GM21786 (cell line): ENCODE measurements around the gene MTMR12.
A peak's percentile ranks its signal among the peaks of the same experiment; 100 is the strongest.
"Not testable (repeated sequence)": the region's sequence is repeated elsewhere in the genome, so short reads cannot be mapped to it uniquely, and the experiment has no call there.

ENCODE experiments used
- ATAC-seq: cut with Tn5 transposase; IDR thresholded peaks from one replicate; pipeline ENCODE4 v1.9.1; 2021; ENCODE audit not compliant: unreplicated experiment

The MTMR12 gene

DNA sequence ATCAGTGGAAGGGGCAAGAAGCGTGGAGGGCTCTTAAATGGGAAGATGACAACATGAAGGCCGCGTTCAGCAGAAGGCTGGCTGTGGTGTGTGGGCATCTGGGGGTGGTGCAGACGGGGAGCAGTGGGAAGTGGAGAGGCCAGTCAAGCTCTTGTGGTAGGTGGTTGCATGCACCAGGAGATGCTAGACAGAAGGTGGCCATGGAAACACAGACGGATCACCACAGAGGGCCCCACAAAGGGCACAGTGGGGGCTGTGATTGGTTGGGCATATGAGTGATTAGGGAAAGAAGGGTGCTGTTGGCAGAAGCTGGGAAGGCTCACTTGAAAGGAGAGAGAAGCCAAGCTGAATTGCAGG, 14.7 kb downstream of the MTMR12 start:
- ATAC-seq, result no peak

DNA sequence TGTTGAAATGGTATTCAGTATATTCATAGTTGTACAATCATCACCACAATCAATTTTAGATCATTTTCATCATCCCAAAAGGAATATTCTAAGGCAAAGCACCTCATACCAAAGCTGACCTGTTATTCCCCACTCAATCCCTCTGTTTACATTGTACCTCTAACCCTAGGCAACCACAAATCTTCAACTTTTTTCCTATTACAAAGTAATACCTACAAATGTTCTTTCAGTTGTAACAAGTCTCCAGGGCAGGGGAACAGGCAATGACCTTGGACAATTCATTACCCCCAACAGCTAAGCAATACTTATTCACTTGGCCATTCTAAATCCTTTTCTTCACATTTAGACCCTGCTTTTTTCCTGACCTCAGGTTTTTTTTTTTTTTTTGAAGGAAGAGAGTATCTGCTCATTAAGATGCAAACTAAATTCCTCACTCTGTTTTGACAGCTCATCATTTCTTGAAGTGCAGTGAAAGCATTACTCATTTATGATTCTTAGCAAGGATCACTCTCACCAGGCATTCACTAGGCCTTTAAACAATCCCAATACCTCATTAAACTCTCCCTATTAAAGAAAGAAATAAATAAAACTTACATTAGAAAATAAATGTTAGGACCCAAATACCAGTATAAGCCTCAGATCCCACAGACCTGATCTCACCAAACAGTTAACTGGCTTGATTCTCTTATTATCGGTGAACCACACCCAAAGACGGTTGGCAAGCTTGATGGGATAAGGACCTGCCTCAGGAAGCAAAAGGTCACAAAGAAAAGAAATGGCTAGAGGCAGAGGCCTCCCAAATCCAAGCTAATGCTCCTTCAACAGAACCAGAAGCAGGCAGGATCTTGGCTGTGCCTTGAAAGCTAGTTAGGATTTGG, 15.3 kb downstream of the MTMR12 start:
- no peak for ATAC-seq

DNA sequence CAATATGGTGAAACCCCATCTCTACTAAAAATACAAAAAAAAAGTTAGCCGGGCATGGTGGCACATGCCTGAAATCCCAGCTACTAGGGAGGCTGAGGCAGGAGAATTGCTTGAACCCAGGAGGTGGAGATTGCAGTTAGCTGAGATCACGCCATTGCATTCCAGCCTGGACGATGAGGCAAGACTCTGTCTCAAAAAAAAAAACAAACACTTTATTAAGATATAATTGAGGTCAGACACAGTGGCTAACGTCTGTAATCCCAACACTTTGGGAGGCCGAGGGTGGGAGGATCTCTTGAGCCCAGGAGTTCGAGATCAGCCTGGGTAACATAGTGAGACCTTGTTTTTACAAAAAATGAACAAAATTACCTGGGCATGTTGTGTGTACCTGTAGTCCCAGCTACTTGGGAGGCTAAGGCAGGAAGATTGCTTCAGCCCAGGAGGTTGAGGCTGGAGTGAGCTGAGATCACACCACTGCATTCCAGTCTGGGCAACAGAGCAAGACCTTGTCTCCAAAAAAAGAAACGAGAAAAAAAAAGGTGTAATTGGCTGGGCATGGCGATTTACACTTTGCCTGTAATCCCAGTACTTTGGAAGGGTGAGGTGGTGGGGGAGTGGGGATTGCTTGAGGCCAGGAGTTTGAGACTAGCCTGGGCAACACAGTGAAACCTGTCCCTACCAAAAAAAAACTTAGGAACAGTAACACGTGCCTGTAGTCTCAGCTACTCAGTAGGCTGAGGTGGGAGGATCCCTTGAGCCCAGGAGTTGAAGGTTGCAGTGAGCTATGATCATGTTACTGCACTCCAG, 16.6 kb downstream of the MTMR12 start:
- ATAC-seq, result not testable (repeated sequence)

DNA sequence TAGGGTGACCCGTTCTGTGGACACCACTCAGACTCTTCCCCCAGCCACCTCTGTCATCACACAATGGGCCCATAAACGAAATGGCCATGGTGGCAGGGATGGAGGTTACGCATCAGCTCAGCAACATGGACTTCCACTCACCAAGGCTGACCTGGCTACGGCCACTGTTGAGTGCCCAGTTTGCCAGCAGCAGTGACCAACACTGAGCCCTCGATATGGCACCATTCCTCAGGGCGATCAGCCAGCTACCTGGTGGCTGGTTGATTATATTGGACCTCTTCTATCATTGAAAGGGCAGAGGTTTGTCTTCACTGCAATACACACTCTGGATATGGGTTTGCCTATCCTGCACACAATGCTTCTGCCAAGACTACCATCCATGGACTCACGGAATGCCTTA, 21.1 kb downstream of the MTMR12 start:
- no peak for ATAC-seq

DNA sequence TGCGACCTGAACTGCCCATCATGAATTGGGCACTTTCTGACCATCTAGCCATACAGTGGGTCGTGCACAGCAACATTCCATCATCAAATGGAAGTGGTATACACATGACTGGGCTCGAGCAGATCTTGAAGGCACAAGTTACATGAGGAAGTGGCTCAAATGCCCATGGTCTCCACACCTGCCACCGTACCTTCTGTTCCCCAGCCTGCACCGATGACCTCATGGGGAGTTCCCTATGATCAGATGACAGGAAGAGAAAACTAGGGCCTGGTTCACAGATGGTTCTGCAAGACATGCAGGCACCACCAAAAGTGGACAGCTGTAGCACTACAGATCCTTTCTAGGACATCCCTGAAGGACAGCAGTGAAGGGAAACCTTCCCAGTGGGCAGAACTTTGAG, 21.8 kb downstream of the MTMR12 start:
- peak; percentile 68 for ATAC-seq

DNA sequence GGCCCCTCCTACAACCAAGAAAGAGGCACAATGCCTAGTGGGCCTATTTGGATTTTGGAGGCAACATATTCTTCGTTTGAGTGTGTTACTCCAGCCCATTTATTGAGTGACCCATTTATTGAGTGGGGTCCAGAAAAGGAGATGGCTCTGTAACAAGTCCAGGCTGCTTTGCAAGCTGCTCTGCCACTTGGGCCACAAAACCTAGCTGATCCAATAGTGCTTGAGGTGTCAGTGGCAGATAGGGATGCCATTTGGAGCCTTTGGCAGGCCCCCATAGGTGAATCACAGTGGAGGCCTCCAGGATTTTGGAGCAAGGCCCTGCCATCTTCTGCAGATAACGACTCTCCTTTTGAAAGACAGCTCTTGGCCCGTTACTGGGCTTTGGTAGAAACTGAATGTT, 22.2 kb downstream of the MTMR12 start:
- ATAC-seq, result not testable (repeated sequence)

DNA sequence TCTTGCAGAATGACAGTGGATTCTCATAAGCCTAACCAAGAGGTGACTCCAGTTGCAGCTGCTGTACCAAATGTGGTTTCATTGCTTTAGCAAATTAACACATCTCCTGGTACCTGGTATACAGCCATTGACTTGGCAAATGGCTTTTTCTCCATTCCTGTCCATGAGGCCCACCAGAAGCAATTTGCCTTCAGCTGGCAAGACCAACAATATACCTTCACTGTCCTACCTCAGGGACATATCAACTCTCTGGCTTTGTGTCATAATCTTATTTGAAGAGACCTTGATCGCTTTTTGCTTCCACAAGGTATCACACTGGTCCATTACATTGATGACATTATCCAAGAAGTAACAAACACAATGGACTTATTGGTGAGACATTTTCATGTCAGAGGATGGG, 22.8 kb downstream of the MTMR12 start:
- ATAC-seq, result not testable (repeated sequence)

DNA sequence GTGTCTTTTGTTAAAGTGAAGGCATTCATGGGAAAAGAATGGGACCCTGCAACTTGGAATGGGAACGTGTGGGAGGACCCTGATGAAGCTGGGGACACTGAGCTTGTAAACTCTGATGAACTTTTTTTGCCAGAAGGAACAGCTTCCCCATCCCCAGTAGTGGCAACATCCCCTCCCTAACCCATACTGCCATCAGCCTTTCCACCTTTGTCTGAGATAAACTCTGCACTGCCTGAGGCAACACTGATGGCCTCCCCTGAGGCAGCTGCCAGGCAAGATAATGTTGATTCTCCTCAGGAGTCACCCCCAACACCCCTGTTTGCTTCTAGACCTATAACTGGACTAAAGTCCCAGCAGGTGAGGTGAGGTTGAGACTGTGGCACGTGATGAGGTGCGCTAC, 24.6 kb downstream of the MTMR12 start:
- not testable (repeated sequence) for ATAC-seq

DNA sequence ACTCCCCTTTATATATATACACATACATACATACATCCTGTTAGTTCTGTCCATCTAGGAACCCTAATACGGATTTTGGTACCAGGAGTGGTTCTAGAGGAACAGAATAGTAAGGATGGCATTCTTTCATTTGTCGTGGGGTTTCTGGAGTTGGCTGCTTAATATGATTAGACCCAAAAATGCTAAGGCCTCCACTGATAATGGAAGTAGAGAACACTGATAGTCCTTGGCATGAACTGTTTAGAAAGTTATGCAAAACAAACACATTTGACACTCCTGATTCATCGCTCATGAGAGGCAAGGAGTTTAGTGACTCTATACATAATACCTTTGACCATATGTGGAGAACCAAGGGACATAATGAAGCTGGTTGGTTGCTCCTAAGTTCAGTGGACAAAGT, 25.2 kb downstream of the MTMR12 start:
- ATAC-seq, result not testable (repeated sequence)

DNA sequence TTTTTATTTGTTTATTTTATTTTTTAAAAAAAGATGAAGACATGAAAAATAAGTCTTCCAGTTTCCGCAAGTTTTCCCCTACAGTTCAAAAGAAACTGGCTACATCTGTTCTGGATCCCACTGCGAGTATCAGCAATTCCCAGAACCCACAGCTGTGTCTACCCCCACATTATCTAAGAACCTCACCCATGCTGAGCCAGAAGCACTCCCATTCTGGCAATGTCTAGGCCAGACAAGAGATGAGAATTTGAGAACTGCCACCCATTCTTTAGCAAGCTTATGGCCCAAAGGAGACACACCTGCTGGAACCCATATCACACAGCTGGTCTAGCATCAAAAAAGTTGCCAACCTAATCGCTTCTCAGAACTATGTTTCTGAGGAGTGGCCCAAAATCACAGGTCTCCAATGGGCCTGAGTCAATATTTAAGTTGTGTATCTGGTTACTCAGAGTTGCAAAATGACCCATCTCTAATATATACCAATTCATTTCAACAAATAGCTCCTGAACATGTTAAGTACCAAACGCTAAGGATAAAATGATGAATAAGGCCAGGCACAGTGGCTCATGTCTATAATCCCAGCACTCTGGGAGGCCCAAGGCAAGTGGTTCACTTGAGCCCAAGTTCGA, 27.1 kb downstream of the MTMR12 start:
- no peak for ATAC-seq

DNA sequence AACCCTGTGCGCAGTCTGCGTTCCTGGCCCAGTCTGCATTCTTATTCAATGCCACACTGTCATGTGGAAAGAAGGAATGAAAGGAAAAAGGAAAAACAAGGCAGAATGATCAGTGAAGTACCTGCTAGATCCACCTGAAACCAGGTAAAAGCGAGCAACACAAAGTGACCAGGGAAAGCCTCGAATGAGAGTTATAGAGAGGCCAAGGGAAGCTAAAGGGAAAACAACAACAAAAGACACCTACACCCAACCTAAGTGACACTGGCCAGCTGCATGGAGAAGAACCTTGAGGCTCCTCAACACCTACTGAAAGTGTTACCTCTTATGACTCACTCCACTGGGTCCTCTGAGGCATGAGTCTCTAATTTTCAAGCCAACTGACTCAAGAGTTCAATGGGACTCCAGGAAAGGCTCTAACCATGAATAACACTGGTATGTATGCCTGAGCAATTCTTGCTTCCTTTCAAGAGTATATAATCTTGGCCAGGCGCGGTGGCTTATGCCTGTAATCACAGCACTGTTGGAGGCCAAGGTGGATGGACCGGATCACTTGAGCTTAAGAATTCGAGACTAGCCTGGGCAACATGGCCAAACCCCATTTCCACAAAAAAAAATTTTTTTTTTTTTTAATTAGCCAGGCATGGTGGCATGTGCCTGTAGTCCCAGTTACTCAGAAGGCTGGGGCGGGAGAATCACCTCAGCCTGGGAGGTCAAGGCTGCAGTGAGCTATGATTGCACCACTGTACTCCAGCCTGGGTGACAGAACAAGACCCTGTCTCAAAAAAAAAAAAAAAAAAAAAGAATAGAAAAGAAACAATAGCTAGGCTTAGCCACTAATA, 29.0 kb downstream of the MTMR12 start:
- peak; percentile 62 for ATAC-seq

DNA sequence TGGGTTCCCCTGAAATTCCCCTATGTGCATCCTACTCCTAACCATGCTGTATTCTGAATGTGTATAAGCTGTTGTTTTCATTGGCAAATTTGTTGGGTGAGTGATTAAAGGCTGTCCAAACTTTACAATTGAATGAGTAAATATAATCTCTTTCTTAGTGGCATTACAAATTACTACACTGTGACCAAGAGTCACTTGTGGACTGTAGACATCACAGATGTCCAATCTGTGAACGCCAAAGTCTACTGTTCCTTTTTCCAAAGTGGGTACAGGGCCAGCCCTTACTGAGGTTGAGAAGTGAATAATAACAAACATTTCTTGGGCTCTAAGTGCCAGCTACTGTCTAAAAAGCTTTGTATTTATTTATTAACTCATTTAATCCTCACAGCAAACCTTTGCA, 29.7 kb downstream of the MTMR12 start:
- no peak for ATAC-seq

DNA sequence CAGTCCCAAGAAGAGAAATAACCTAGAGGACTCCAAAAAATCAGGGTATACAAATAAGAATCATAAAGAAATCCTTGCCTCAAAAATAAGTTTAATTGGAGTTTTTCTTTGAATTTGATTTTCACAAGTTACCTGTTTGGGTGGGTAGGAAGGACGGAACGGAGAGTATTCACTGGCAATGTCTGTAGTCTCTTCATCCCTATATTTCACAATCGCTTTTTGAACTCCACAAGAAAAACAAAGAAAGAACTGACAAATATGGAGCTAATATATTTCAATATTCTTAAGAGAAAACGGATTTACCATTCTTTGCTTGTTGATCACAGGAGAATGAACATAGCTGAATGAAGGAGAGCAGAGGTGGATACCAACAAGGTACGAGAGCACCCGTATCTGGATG, 30.1 kb downstream of the MTMR12 start:
- no peak for ATAC-seq

DNA sequence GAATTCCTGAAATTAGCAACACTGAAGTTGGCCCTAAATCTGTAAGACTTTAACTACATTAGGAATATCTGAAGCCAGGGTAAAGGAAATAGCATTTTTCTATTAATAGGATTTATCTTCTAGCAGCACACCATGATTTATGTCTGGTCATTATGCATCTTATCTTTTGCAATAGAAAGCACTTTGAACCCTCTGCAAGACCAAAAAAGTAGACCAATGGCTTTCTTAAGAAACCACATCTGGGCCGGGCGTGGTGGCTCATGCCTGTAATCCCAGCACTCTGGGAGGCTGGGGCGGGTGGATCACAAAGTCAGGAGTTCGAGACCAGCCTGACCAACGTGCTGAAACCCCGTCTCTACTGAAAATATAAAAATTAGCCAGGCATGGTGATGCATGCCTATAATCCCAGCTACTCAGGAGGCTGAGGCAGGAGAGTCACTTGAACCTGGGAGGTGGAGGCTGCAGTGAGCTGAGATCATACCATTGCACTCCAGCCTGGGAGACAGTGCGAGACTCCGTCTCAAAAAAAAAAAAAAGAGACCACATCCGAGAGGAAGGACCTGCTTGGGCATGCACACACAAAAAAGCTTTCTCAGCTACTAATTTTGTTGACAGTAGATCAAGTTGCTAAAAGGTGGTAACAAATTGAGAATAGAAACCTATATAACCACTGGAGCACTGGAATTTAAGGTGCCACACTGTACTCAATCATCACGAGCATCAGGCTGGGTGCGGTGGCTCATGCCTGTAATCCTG, 31.2 kb downstream of the MTMR12 start:
- not testable (repeated sequence) for ATAC-seq

DNA sequence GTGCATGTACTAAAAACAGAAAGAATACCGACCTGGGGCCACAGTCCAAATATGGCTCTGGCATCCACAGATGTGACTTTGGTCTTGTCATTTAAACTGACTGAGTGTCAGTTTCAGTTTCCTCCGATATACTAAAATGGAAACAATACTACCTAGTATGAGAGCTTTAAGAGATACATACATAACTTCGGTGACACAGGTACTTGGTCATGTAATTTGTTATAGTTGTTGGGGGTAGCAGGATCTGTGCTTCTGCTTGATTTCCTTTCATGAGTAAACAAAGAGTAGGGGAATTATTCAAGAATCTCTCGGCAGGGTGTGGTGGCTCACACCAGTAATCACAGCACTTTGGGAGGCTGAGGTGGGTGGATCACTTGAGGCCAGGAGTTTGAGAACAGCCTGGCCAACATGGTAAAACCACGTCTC, 32.1 kb downstream of the MTMR12 start:
- peak; percentile 82 for ATAC-seq

DNA sequence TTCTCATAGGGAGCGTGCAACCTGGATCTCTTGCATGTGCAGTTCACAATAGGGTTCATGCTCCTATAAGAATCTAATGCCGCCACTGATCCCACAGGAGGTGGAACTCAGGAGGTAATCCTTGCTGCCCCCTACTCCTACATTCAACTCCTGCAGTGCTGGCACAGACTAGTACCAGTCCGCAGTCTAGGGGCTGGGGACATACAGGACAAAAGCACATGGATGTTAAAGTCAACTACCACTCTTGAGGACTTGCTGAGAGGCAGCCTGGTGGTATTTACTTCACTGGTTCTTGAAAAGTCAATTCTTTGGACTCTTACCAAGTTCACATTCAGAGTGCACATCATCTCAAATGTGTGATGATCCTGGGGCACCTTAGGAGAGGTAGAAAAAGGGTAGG, 33.0 kb downstream of the MTMR12 start:
- no peak for ATAC-seq

DNA sequence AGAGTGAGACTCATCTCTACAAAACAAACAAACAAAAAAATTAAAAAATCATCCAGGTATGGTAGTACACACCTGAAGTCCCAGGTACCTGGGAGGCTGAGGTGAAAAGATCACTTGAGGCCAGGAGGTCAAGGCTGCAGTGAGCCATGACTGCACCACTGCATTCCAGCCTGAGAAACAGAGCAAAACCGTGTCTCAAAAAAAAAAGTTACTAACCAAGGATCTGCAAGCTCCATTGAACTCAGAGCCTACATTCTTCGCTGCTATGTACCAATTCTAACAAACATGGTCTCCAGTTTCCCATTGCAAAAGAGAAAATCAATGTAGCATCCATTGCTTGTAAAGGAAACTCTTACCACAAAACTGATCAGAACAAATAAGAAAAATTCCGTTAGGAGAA, 33.5 kb downstream of the MTMR12 start:
- no peak for ATAC-seq

DNA sequence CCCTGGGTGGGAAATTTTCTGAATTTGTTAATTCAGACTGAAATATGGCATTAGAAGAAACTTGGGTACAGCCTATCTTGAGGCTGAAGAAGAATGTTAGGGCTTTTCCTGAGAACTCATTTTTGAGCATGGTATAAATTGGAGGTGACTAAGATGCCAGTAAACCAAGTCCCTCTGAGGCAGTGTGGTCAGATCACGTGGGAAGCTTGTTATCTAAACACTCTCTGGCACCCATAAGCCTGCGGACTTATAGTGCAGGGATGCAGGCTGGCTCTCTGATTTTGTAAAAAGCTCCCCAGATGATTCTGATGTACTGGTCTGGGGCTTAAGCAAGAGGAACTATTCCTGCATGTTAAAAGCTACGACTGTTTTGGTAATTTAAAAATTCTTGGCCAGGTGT, 34.3 kb downstream of the MTMR12 start:
- no peak for ATAC-seq

DNA sequence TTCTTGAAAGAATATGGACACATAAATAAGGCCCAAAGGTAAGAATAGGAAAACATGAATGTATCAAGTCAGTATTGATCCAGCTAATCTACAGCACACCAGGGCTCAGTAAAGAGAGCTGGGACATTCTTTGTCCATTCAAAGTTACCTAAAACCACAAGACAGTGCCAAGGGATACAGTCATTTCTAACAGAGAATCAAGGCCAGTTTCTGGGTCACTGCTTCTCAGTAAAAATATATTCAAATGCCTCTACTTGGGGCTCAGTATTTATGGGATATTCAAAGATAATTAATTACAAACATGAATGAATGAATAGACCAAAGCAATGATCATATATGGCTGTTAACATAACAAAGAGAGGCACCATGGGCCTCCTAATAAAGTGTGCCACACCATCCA, 34.9 kb downstream of the MTMR12 start:
- ATAC-seq, result no peak

DNA sequence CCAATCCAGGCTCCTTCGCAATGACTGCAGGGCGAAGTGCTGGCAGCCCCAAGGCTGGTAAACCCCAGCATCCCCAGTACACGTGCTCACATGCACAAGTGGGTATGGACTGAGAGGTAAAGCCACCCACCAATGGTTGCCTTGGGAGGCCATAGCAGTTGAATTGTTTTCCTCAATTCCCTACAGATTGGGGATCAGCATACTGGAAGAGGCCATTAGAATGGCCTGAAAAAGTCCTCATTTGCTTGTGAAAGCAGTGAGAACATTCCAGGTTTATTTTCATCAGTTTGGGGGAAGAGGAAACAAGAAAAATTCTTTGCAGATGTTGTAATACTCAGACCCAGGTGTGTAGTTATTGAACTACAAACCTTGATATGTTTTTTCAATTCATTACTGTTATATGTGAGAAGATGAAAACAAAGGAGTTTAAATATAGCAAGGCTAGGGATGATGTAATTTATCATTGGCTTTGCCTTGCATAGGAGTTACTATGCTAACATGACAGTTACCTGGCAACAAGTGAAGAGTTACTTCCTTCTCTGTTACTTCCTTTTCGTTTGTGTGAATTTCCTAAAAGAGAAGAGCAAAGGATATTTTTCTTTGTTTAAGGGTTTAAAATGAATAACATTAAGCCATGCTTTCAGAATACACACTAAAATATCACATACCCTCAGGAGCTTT, 36.4 kb downstream of the MTMR12 start:
- ATAC-seq, result peak; percentile 39
